Amygdala (tissue), 56 donors: ENCODE data around the gene LILRB5.
A peak's percentile ranks its signal among the peaks of the same experiment; 100 is the strongest.
"Not testable (repeated sequence)": the region's sequence is repeated elsewhere in the genome, so short reads cannot be mapped to it uniquely, and the experiment has no call there.

Source experiments
- DNase-seq, 56 donors: peaks; one replicate each; lab custom pipeline; 2025; lab: John Stamatoyannopoulos, UW

LILRB5 gene

DNA sequence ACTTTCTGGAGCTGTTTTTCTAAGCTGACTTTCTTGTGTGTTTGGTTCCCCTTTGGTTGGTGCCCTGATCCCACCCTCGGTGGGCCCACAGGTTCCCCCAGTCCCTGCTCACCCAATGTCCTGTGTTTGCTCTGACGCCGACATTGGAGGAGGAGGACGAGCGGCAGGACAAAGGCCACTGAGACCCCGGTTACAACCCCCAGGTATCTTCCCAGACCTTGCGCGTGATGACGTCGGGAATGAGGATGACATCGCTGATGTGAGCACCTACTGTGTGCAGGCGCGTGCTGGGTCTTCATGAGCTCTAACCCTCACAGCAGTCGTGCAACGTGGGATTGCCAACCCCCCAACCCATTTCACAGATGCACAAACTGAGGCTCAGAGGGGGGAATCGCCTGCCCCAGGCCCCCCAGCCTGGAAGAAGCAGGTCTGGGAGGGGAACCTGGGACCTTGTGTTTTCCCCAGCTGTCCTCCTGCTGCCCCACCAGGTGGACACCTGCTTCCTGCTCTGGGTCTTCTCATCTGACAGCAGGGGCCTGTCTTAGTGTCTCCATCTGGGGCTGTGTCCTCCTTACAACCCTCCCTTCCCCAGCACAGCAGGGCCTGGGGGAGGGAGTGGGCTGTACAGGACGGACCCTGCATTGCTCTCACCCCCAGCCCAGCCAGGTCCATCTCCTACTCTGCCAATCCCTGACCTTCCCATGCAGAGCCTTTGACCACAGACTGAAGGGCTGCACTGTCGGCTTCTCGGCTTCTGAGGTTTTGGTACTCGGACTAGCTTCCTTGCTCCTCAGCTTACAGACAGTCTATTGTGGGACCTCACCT lies 9.8 kb downstream of the LILRB5 start:
- no peak for DNase-seq

DNA sequence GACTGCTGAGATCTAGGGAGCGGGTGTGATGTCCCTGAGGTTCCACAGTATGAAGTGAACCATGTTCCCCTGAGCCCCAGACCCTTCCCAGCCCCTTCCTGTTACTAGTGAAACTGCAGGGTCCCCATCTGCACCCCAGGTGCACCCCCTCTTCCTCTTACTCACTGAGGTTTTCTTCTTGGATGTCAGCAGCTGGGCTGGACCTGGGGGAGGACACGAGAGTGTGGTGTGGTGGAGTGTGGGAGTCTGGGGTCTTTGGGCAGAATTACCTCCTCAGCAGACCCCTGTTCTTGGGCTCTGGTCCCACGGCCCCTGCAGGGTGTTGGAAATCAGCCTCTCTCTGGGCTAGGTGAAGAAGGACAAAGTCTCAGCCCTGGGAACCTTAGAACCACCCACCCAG lies 11.1 kb downstream of the LILRB5 start:
- DNase-seq: no peak

- not testable (repeated sequence) for DNase-seq
Observed at GRCh38 chr19:54243809-54244208, 13.3 kb downstream of the LILRB5 start.

GRCh38 chr19:54242646-54243045 lies 14.4 kb downstream of the LILRB5 start, which contains the start of gene LILRA6:
Gene LILRA6, minus strand, starts transcription at chr19:54242790.
- DNase-seq: not testable (repeated sequence)

DNA sequence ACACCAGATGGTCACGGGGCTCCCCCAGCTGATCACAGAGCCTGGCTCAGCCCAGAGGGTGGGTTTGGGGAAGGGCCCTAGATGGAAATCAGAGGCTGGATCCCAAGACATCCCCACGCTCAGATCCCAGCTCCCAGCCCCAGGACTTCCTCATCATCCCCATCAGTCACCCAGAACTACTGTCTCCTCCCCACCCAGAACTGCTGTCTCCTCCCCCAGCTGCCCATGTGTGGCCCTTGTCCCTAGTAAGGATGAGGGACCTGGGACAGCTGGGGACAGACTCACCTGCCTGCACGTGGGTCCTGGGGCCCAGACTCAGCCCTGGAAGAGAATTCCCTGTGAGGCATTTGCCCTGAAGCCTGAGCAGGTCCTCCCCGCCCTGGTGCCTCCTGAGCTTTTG lies 14.8 kb downstream of the LILRB5 start:
- not testable (repeated sequence) for DNase-seq

DNA sequence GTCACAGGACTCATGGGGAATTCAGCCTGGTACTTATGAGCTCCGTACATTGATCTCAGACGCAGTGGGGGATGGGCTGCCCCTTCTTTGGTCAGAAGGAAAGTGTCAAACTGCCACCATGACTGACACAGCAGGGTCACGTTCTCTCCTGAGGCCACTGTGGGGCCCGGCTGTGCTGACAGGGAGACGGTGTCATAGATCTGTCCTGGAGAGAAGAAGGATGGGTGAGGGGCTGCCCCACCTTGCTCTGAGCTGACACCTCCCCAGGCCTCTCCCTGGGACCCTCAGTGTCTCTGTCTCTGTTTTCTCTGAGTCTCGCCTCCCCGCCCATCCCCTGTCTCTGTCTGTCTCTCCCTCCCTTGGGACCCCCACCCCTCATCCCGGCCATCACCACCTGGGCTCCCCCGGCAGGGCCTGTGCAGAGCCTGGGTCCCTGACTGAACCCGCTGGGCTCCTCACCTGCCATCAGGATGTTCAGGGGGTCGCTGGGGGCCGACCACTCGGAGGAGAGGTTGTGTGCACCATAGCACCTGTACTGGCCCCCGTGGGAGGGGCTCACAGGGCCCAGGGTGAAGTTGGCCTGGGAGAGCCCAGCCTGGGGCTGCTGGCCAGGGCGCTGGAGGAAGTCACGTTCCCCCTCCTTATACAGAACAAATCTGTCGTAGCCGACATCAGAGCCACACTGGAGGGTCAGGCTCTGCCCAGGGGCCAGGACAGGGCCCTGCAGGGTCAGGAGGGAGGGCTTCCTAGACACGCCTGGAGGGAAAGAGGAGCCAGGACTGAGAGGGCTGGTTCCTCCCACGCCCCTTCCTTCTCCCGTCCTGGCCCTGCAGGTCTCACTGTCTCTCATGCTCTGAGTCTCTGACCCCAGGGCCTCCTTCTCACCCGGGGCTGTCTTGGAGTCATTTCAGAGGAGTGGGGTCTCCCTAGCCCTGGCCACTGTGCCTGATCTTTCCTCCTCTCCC lies 16.4 kb downstream of the LILRB5 start:
- not testable (repeated sequence) for DNase-seq

DNA sequence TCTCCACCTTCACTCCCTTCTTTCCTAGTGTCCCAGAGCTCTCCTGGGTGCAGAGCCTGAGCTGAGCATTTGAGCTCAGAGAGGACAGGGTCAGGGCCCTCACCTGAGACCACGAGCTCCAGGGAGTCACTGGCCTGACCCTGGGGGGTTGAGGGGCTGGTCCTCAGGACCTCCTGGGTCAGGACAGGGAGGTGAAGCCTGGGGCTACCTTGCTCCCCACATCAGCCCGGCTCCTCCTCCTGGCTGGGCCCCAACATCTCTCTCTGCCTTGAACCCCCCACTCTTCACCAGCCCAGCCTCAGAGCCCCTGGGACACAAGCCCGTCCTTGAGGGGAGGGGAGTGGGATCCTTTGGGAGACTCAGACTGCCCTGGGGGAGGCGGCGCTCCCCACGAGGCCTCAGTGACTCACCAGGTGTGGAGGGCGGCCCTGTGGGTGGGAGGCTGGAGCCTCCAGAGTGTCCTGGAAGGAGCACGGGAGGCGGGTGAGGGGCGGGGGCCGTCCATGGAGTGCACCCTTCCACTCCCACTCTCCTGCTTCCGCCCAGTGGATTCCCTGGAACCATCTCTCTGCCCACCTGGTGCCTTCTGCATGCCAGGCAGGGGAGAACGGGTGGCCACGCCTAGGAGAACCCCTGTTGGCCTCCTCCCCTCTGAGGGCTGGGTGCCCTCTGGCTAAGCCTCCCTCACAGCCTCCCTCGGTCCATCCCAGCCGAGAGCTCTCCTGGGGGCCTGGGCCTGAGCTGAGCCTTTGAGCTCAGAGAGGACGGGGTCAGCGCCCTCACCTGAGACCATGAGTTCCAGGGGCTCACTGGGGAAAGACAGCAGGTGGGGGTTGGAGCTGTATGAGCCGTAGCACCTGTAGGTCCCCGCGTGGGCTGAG lies 17.3 kb downstream of the LILRB5 start:
- not testable (repeated sequence) for DNase-seq

GRCh38 chr19:54233941-54234340 lies 23.1 kb downstream of the LILRB5 start:
- no peak for DNase-seq

DNA sequence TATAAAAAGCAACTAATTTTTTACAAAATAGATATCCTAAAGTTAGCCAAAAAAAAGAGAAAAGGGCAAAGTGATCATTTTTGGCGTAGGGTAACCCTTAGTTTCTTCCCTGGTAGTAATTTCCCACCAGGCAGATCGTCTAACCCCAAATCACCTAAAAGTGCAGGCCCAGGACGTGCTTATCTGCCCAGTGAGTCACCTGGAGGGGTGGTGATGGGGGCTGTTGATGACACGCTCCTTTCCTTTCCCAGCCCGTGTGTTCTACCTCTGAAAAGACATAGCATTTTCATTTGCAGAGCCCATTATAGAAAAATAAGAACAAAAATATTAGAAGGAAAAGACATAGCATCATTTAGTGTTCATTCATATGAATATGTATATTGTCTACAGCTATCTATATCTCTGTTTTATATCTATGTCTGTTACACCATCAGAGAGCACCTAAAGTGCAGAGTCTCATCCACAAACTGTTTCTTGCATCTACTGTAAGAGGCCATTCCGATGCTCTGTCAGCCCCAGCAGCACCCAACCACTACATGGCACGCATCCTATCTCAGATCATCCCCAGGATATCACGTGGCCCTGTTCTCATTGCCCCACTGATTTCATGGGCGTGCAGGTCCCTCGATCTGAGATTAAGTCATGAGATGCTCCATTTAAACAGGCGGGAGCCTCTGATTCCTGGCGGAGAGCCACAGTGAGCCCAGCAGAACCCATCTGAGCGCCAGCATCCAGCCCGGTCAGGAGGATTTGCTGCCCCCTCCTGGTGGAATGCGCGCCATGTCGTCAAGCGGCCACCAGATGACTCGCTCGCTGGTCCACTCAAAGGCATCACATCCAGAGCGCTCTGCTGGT lies 25.8 kb downstream of the LILRB5 start:
- peak in 54 of 56 donors; percentile 14 to 93 (median 71) for DNase-seq

GRCh38 chr19:54230031-54230430 lies 27.0 kb downstream of the LILRB5 start:
- no peak for DNase-seq

DNA sequence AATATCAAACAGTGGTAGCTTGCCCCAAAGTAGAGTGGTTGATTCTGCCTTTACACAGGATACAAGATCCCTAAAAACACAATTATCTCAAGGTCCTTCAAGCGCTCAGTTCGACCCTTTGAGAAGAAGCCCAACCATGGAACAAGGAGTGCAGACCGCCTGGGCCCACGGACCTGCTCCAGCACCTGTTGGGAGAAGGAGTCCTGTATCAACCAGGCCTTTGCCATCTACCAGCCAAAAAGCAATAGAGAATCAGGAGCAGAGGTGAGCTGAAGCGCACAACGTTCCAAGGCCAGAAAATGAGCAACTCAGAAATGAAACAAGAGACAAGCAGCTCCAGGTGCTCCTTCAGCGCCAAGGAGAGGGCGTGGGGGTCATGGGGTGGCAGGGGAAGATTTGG lies 27.9 kb downstream of the LILRB5 start:
- no peak for DNase-seq

GRCh38 chr19:54224619-54225018 lies 32.5 kb downstream of the LILRB5 start:
- not testable (repeated sequence) for DNase-seq

GRCh38 chr19:54223937-54224281 lies 33.2 kb downstream of the LILRB5 start:
- DNase-seq: not testable (repeated sequence)

DNA sequence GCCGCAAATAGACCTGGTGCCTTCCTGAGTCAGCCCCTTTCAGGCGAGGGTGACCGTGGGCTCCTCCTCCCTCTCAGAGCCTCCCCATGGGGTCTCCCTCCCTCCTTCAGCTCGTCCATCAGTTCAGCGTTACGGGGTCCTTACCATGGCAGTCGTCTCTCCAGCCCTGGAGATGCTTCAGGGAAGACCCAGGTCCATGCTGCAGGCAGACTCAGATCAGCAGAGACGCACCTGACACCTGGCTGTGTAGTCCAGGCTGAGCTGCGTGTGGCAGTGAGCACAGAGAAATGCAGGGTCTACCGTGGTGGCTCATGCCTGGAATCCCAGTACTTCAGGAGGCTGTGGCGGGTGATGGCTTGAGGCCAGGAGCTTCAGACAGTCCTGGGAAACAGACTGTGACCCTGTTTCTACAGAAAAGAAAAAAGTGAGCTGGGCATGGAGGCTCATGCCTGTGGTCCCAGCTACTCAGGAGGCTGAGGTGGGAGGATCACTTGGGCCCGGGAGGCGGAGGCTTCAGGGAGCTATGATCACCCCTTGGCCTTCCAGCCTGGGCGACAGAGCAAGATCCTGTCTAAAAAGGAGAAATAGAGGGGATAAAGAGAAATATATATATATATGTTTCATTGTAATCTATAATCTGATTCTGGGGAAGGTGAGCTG lies 33.7 kb downstream of the LILRB5 start:
- not testable (repeated sequence) for DNase-seq

GRCh38 chr19:54222474-54223276 lies 34.4 kb downstream of the LILRB5 start, which contains the start of gene LILRB3:
Gene LILRB3, minus strand, starts transcription at chr19:54223007. Its CDS starts 31 bp downstream, at chr19:54222976.
- DNase-seq: peak in 1 of 56 donors; percentile 5

- not testable (repeated sequence) for DNase-seq
Observed at GRCh38 chr19:54221947-54222346, 35.1 kb downstream of the LILRB5 start.

DNA sequence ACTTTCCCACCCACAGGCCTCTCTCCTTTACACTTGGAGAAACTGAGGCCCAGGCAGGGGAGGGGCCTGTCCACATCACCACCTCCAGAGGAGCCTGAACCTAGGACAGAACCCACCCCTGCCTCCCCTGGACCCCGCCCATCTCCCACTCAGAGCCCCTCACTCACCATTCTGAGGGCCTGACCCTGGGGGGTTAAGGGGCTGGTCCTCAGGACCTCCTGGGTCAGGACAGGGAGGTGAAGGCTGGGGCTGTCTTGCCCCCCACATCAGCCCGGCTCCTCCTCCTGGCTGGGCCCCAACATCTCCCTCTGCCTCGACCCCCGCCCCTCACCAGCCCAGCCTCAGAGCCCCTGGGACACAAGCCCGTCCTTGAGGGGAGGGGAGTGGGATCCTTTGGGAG lies 37.4 kb downstream of the LILRB5 start:
- DNase-seq: not testable (repeated sequence)
